ENCODE data around the gene MYO15B.
"Not testable (repeated sequence)": the region's sequence is repeated elsewhere in the genome, so short reads cannot be mapped to it uniquely, and the experiment has no call there.

The MYO15B gene

GRCh38 chr17:75575728-75576127 lies 11.9 kb upstream of the MYO15B start:
- no peak overlapping the region for H3K9ac ChIP-seq (ENCODE audit: low read length)
- H3K4me2 ChIP-seq (ENCODE audit: low read length): no peak overlapping the region
- H3K36me3 ChIP-seq (ENCODE audit: insufficient read depth, low read length): no peaks in the 10 kb centered on the region
- H3K27me3 ChIP-seq (ENCODE audit: insufficient read depth, low read length): peaks cover 8% of the 10 kb centered on the region; the same call in 1 of the 2 replicates
- H3K9me2 ChIP-seq (ENCODE audit: low read depth, low read length): no peaks in the 10 kb centered on the region
- no peaks in the 10 kb centered on the region for H4K20me1 ChIP-seq (ENCODE audit: insufficient read depth, low read length)
- no peak overlapping the region for H3K27ac ChIP-seq (ENCODE audit: low read depth, low read length, poor library complexity, severe bottlenecking)
- H3K9me3 ChIP-seq (ENCODE audit: low read length): no peaks in the 10 kb centered on the region
- peaks cover 11% of the 10 kb centered on the region for H3K4me1 ChIP-seq (ENCODE audit: insufficient read depth, low read length, severe bottlenecking)
- no peak overlapping the region for H3K4me3 ChIP-seq (ENCODE audit: low read depth, low read length, poor library complexity, severe bottlenecking)
- no peaks in the 10 kb centered on the region for H3K79me2 ChIP-seq (ENCODE audit: insufficient read depth, low read length)
- no peak overlapping the region for H2AFZ ChIP-seq (ENCODE audit: low read length)
- TF ChIP-seq EZH2 (IDR thresholded peaks at IDR 0.05; ENCODE audit: borderline replicate concordance, low read length): no peak
- TF ChIP-seq, protein P1, sequence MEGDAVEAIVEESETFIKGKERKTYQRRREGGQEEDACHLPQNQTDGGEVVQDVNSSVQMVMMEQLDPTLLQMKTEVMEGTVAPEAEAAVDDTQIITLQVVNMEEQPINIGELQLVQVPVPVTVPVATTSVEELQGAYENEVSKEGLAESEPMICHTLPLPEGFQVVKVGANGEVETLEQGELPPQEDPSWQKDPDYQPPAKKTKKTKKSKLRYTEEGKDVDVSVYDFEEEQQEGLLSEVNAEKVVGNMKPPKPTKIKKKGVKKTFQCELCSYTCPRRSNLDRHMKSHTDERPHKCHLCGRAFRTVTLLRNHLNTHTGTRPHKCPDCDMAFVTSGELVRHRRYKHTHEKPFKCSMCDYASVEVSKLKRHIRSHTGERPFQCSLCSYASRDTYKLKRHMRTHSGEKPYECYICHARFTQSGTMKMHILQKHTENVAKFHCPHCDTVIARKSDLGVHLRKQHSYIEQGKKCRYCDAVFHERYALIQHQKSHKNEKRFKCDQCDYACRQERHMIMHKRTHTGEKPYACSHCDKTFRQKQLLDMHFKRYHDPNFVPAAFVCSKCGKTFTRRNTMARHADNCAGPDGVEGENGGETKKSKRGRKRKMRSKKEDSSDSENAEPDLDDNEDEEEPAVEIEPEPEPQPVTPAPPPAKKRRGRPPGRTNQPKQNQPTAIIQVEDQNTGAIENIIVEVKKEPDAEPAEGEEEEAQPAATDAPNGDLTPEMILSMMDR (IDR thresholded peaks at IDR 0.05; ENCODE audit: low read length): no peak
- H3F3A ChIP-seq (ENCODE audit: insufficient read depth, low read length): no peaks in the 10 kb centered on the region

DNA sequence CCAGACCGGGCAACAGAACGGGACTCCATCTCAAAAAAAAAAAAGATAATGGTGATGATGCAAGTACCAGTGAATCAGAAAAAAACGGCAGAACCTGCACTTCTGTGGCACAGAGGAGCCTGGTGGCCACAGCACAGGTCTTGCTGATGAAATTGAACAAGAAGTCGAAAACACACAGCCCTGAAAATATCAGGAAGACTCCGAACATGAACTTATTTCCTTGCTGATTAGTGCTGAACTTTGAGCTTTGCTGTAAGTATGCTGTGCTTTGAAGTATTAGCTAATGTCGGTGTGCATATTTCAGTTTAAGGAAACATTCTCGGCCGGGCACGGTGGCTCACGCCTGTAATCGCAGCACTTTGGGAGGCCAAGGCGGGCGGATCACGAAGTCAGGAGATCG lies 10.9 kb upstream of the MYO15B start:
- no peak overlapping the region for H3K4me3 ChIP-seq (ENCODE audit: low read depth, low read length, poor library complexity, severe bottlenecking)
- TF ChIP-seq, protein P1 (IDR thresholded peaks at IDR 0.05; ENCODE audit: low read length): no peak
- TF ChIP-seq EZH2 (IDR thresholded peaks at IDR 0.05; ENCODE audit: borderline replicate concordance, low read length): no peak
- no peaks in the 10 kb centered on the region for H3K9me2 ChIP-seq (ENCODE audit: low read depth, low read length)
- H3F3A ChIP-seq (ENCODE audit: insufficient read depth, low read length): no peaks in the 10 kb centered on the region
- no peaks in the 10 kb centered on the region for H4K20me1 ChIP-seq (ENCODE audit: insufficient read depth, low read length)
- H3K9me3 ChIP-seq (ENCODE audit: low read length): 0 out of 2 replicates have a peak, but pooled peaks cover 2% of the 10 kb centered on the region
- H2AFZ ChIP-seq (ENCODE audit: low read length): no peak overlapping the region
- no peaks in the 10 kb centered on the region for H3K79me2 ChIP-seq (ENCODE audit: insufficient read depth, low read length)
- H3K9ac ChIP-seq (ENCODE audit: low read length): no peak overlapping the region
- no peak overlapping the region for H3K4me2 ChIP-seq (ENCODE audit: low read length)
- peaks cover 8% of the 10 kb centered on the region; the same call in 1 of the 2 replicates for H3K27me3 ChIP-seq (ENCODE audit: insufficient read depth, low read length)
- peaks cover 2% of the 10 kb centered on the region for H3K4me1 ChIP-seq (ENCODE audit: insufficient read depth, low read length, severe bottlenecking)
- H3K36me3 ChIP-seq (ENCODE audit: insufficient read depth, low read length): no peaks in the 10 kb centered on the region; the same call in 1 of the 2 replicates
- no peak overlapping the region for H3K27ac ChIP-seq (ENCODE audit: low read depth, low read length, poor library complexity, severe bottlenecking)

DNA sequence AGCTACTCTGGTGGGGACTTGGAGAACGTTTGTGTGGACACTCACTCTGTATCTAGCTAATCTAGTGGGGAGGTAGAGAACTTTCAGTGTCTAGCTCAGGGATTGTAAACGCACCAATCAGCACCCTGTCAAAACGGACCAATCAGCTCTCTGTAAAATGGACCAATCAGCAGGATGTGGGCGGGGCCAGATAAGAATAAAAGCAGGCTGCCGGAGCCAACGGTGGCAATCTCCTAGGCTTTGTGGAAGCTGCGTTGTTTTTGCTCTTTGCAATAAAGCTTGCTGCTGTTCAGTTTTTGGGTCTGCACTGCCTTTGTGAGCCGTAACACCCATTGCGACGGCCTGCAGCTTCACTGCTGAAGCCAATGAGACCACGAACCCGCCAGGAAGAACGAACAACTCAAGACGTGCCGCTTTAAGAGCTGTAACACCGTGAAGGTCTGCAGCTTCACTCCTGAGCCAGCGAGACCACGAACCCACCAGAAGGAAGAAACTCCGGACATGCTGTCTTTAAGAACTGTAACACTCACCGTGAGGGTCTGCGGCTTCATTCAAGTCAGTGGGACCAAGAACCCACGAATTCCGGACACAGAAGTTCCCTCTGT lies 6.4 kb upstream of the MYO15B start:
- H2AFZ ChIP-seq (ENCODE audit: low read length); H3F3A ChIP-seq (ENCODE audit: insufficient read depth, low read length); H3K9me2 ChIP-seq (ENCODE audit: low read depth, low read length); H3K9me3 ChIP-seq (ENCODE audit: low read length); H3K79me2 ChIP-seq (ENCODE audit: insufficient read depth, low read length); H3K9ac ChIP-seq (ENCODE audit: low read length); H3K4me1 ChIP-seq (ENCODE audit: insufficient read depth, low read length, severe bottlenecking); H3K27me3 ChIP-seq (ENCODE audit: insufficient read depth, low read length); H3K36me3 ChIP-seq (ENCODE audit: insufficient read depth, low read length); H3K27ac ChIP-seq (ENCODE audit: low read depth, low read length, poor library complexity, severe bottlenecking); H4K20me1 ChIP-seq (ENCODE audit: insufficient read depth, low read length); H3K4me2 ChIP-seq (ENCODE audit: low read length); H3K4me3 ChIP-seq (ENCODE audit: low read depth, low read length, poor library complexity, severe bottlenecking): not testable (repeated sequence)

DNA sequence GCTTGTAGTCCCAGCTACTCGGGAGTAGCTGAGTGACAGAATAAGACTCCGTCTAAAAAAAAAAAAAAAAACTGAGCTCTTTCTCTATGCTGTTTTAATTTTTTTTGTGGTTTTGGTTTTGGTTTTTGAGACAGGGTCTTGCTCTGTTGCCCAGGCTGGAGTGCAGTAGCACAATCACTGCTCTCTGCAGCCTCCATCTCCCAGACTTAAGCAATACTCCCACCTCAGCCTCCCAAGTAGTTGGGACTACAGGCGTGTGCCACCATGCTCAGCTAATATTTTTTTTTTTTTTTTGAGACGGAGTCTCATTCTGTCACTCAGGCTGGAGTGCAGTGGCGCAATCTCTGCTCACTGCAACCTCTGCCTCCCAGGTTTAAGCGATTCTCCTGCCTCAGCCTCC lies 4.4 kb upstream of the MYO15B start:
- H3K4me1 ChIP-seq (ENCODE audit: insufficient read depth, low read length, severe bottlenecking); H3K9me2 ChIP-seq (ENCODE audit: low read depth, low read length); H3K27ac ChIP-seq (ENCODE audit: low read depth, low read length, poor library complexity, severe bottlenecking); H2AFZ ChIP-seq (ENCODE audit: low read length); H3K36me3 ChIP-seq (ENCODE audit: insufficient read depth, low read length); H3K79me2 ChIP-seq (ENCODE audit: insufficient read depth, low read length); H4K20me1 ChIP-seq (ENCODE audit: insufficient read depth, low read length); H3K9ac ChIP-seq (ENCODE audit: low read length); H3K4me3 ChIP-seq (ENCODE audit: low read depth, low read length, poor library complexity, severe bottlenecking); H3K4me2 ChIP-seq (ENCODE audit: low read length); H3K9me3 ChIP-seq (ENCODE audit: low read length); H3F3A ChIP-seq (ENCODE audit: insufficient read depth, low read length); H3K27me3 ChIP-seq (ENCODE audit: insufficient read depth, low read length): not testable (repeated sequence)
